Measurements from ENCODE around the gene ZMIZ1.

ZMIZ1 gene

GRCh38 chr10:79342811-79343561, 274.2 kb downstream of the ZMIZ1 start:
- no peak overlapping the region for H3K27ac ChIP-seq (ENCODE audit: low read length)
- no peaks in the 10 kb centered on the region for H3K27me3 ChIP-seq (ENCODE audit: control insufficient read depth, insufficient read depth, low read length)
- H3K9me3 ChIP-seq (ENCODE audit: control insufficient read depth, low read depth, low read length), result no peaks in the 10 kb centered on the region
- no peak overlapping the region for H3K9ac ChIP-seq (ENCODE audit: low read length)
- H3K4me1 ChIP-seq (ENCODE audit: control insufficient read depth, low read depth, low read length), result peaks cover 8% of the 10 kb centered on the region
- H3K4me3 ChIP-seq (ENCODE audit: low read length), result no peak overlapping the region
- no peaks in the 10 kb centered on the region for H3K36me3 ChIP-seq (ENCODE audit: control insufficient read depth, low read depth, low read length)

DNA sequence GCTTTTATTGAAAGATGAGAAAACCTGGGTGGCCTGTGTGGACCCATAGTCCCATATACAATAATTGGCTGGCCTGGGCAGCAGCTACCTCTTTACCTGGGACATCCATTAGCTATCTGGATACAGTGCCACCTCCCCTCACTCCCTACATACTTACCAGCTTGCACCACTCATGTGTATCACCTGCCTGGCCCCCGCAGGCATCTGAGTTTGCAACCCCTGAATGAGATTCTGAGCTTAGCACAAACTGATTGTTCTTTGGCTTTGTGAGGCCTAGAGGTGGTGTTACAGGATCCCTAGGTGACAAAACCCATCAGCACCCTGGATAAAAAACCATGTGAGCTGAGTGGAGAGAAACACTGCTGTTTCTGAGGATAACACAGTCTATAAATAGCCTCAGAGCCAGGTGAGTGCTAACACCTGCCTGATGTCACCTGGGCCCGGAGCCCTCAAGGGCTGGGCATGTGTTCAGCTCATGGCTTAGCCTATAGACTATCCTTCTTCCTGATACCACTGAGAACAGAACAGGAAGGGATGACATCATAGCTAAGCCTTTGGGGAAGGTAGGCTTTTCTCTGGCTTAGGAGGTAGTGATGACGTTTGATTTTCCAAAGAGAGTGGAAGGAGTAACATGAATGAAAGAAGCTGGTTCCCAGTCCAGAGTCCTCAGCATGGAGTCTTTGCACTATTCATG, 275.9 kb downstream of the ZMIZ1 start:
- H3K4me1 ChIP-seq (ENCODE audit: control insufficient read depth, low read depth, low read length), result peaks cover 8% of the 10 kb centered on the region
- H3K9ac ChIP-seq (ENCODE audit: low read length), result no peak overlapping the region
- no peak overlapping the region for H3K27ac ChIP-seq (ENCODE audit: low read length)
- H3K27me3 ChIP-seq (ENCODE audit: control insufficient read depth, insufficient read depth, low read length), result no peaks in the 10 kb centered on the region
- peaks cover 7% of the 10 kb centered on the region for H3K36me3 ChIP-seq (ENCODE audit: control insufficient read depth, low read depth, low read length)
- H3K9me3 ChIP-seq (ENCODE audit: control insufficient read depth, low read depth, low read length), result no peaks in the 10 kb centered on the region
- H3K4me3 ChIP-seq (ENCODE audit: low read length), result no peak overlapping the region

DNA sequence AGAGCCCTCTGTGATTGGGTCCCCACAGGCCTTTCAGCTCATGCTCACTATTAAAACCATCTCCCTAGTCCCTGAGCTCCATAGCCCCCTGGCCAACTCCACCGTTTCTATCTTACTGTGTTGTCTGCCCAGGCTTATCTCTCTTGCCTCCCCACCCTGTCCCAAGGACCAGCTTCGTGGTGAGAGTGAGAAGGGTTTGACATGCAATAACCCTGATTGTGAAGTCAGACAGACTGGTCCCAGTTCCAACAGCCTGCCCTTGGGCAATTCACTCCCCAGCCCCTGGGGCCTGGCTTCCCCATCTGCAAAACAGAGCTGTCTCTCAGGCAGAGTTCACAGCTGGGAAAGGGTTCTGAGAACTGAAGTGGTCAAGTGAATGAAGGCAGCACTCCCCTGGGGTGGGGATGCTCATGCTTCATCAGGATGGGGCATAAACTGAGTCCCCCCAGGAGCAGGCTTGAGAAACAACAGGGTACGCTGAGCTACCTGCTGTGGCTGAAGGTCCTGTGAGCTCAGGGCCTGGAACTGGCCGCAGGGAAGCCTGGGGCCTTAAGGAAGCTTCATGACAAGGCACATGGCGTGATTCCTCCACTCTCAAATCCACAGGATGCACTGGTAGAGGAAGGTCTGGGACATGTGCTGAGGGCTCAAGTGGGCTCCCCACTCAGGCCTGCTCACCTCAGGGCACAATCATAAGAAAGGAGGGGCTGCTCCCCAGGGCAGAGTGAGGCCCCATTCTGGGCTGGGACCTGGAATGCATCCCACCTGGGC, 276.7 kb downstream of the ZMIZ1 start:
- Histone ChIP-seq H3K36me3 (ENCODE audit: control insufficient read depth, low read depth, low read length) (peaks cover 15% of the 10 kb centered on the region), H3K4me1 (ENCODE audit: control insufficient read depth, low read depth, low read length) (peaks cover 8% of the 10 kb centered on the region), H3K27me3 (ENCODE audit: control insufficient read depth, insufficient read depth, low read length) (no peaks in the 10 kb centered on the region), H3K9me3 (ENCODE audit: control insufficient read depth, low read depth, low read length) (no peaks in the 10 kb centered on the region), H3K4me3 (ENCODE audit: low read length) (no peak overlapping the region), H3K27ac (ENCODE audit: low read length) (no peak overlapping the region), H3K9ac (ENCODE audit: low read length) (no peak overlapping the region)

DNA sequence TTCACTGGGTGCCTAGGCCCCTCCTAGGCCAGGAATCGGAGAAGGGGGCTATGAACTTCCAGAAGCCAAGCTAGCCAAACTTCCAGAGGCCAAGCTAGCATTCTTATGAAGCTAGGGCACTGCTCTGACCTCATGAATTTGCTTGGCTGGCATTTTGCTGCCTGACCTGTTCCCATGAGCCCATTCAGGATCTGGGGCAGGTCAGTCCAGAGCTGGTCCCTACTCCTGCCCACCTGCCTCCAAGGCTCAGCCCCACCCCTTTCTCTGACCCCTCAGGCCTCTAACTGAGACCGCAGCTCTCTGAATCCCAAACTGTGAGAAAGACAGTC, 277.2 kb downstream of the ZMIZ1 start:
- H3K27me3 ChIP-seq (ENCODE audit: control insufficient read depth, insufficient read depth, low read length), result no peaks in the 10 kb centered on the region
- H3K9ac ChIP-seq (ENCODE audit: low read length), result no peak overlapping the region
- H3K36me3 ChIP-seq (ENCODE audit: control insufficient read depth, low read depth, low read length), result peaks cover 20% of the 10 kb centered on the region
- H3K27ac ChIP-seq (ENCODE audit: low read length), result no peak overlapping the region
- no peaks in the 10 kb centered on the region for H3K9me3 ChIP-seq (ENCODE audit: control insufficient read depth, low read depth, low read length)
- no peak overlapping the region for H3K4me3 ChIP-seq (ENCODE audit: low read length)
- peaks cover 8% of the 10 kb centered on the region for H3K4me1 ChIP-seq (ENCODE audit: control insufficient read depth, low read depth, low read length)

DNA sequence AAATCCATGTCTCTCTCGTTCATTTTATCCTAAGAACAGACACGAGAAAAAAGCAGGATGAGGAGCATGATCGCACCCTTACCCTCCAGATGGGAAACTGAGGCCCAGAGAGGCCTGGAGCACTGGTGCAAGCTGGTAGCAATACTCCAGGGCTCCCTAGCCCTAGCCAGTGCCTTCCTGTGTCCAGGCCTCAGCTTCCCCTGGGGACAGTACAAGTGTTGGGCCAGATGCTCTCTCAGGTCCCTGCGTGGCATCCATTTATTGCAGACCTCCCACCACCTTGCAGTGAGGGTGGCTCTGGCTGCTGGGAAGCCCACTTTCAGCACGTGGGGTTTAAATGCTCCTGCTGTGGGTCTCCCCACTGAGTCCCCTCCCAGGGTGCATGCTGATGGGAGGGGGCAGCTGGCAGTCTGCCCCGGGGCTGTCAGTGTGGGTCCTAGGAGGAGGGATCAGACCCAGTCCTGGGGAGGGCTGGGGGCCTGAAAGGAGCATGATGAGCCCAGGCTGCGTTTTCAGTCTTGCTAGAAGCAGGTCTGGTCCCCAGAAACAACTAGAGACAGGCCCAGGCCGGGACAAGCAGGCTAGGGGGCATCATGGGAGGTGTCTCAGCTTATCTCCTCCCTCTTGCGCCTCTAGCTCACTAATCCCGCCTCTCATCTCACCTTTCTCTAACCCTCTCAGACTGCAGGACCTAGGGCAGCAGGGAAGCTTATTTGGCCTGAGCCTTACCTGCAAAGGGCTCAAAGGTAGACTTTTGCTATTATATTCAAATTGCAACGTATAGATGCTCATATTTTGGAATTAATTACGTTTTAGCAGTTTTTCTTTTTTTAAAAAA, 277.8 kb downstream of the ZMIZ1 start:
- peaks cover 8% of the 10 kb centered on the region for H3K4me1 ChIP-seq (ENCODE audit: control insufficient read depth, low read depth, low read length)
- H3K27ac ChIP-seq (ENCODE audit: low read length), result no peak overlapping the region
- no peaks in the 10 kb centered on the region for H3K27me3 ChIP-seq (ENCODE audit: control insufficient read depth, insufficient read depth, low read length)
- H3K4me3 ChIP-seq (ENCODE audit: low read length), result peak overlapping the region; percentile 68
- H3K9ac ChIP-seq (ENCODE audit: low read length), result no peak overlapping the region
- peaks cover 23% of the 10 kb centered on the region for H3K36me3 ChIP-seq (ENCODE audit: control insufficient read depth, low read depth, low read length)
- H3K9me3 ChIP-seq (ENCODE audit: control insufficient read depth, low read depth, low read length), result no peaks in the 10 kb centered on the region

DNA sequence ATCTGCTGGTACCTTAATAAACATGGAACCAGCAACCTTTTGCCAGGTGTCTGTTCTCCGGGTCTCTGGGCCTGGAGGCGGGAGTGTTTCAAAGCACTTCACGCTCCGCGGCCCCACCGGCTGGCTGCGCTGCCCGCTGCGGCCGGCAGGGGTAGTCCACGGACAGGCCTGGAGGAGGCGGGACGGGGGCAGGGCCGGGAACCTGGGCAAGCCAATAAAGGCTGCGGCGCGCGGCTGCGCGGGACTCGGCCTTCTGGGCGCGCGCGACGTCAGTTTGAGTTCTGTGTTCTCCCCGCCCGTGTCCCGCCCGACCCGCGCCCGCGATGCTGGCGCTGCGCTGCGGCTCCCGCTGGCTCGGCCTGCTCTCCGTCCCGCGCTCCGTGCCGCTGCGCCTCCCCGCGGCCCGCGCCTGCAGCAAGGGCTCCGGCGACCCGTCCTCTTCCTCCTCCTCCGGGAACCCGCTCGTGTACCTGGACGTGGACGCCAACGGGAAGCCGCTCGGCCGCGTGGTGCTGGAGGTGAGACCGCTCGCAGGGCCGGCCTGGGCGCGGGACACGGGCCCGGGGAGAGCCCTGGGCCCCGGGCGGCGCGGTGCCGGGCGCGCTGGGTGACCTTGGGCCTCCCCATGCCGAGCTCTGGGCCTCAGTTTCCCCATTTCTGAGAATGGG, 278.6 kb downstream of the ZMIZ1 start, which contains the start of gene PPIF:
PPIF (plus strand) TSS at position 244 of the 668 bp plus-strand sequence; CDS start at position 324, 80 bp downstream.
- no peaks in the 10 kb centered on the region for H3K27me3 ChIP-seq (ENCODE audit: control insufficient read depth, insufficient read depth, low read length)
- H3K4me3 ChIP-seq (ENCODE audit: low read length), result peak within 1 kb of the TSS; percentile 68
- peak within 1 kb of the TSS; percentile 81 for H3K9ac ChIP-seq (ENCODE audit: low read length)
- H3K36me3 ChIP-seq (ENCODE audit: control insufficient read depth, low read depth, low read length), result peaks cover 30% of the 10 kb centered on the region
- H3K4me1 ChIP-seq (ENCODE audit: control insufficient read depth, low read depth, low read length), result peaks cover 8% of the 10 kb centered on the region
- H3K9me3 ChIP-seq (ENCODE audit: control insufficient read depth, low read depth, low read length), result no peaks in the 10 kb centered on the region
- no peak within 1 kb of the TSS for H3K27ac ChIP-seq (ENCODE audit: low read length)

- Histone ChIP-seq H3K27me3 (ENCODE audit: control insufficient read depth, insufficient read depth, low read length) (no peaks in the 10 kb centered on the region), H3K4me3 (ENCODE audit: low read length) (peak overlapping the region; percentile 68), H3K9me3 (ENCODE audit: control insufficient read depth, low read depth, low read length) (no peaks in the 10 kb centered on the region), H3K9ac (ENCODE audit: low read length) (peak overlapping the region; percentile 81), H3K4me1 (ENCODE audit: control insufficient read depth, low read depth, low read length) (peaks cover 8% of the 10 kb centered on the region), H3K36me3 (ENCODE audit: control insufficient read depth, low read depth, low read length) (peaks cover 38% of the 10 kb centered on the region), H3K27ac (ENCODE audit: low read length) (no peak overlapping the region)
Measured at GRCh38 chr10:79347894-79348639, 279.3 kb downstream of the ZMIZ1 start.

DNA sequence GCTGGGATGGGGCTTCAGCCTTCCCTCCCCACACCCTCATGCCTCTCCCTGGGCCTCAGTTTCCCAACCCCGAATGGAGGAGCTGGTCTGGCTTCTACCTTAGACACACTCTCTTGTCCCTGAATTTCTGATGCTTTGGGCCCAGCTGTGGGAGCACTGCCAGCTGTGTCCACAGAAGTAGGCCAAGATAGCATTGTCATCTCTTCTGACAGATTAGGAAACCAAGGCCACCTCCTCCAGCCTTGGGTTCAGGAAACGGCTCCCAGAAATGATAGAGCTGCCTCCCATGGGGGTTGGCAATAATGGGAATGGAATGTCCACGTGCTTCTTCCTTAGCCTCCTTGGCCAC, 279.8 kb downstream of the ZMIZ1 start:
- Histone ChIP-seq H3K4me1 (ENCODE audit: control insufficient read depth, low read depth, low read length) (peaks cover 8% of the 10 kb centered on the region), H3K36me3 (ENCODE audit: control insufficient read depth, low read depth, low read length) (peaks cover 43% of the 10 kb centered on the region), H3K9me3 (ENCODE audit: control insufficient read depth, low read depth, low read length) (no peaks in the 10 kb centered on the region), H3K27me3 (ENCODE audit: control insufficient read depth, insufficient read depth, low read length) (no peaks in the 10 kb centered on the region), H3K4me3 (ENCODE audit: low read length) (peak overlapping the region; percentile 68), H3K9ac (ENCODE audit: low read length) (no peak overlapping the region), H3K27ac (ENCODE audit: low read length) (no peak overlapping the region)

- Histone ChIP-seq H3K9me3 (ENCODE audit: control insufficient read depth, low read depth, low read length) (no peaks in the 10 kb centered on the region), H3K27me3 (ENCODE audit: control insufficient read depth, insufficient read depth, low read length) (no peaks in the 10 kb centered on the region), H3K36me3 (ENCODE audit: control insufficient read depth, low read depth, low read length) (peaks cover 48% of the 10 kb centered on the region), H3K9ac (ENCODE audit: low read length) (no peak overlapping the region), H3K4me3 (ENCODE audit: low read length) (no peak overlapping the region), H3K27ac (ENCODE audit: low read length) (no peak overlapping the region), H3K4me1 (ENCODE audit: control insufficient read depth, low read depth, low read length) (peaks cover 8% of the 10 kb centered on the region)
Measured at GRCh38 chr10:79349072-79349491, 280.3 kb downstream of the ZMIZ1 start.

DNA sequence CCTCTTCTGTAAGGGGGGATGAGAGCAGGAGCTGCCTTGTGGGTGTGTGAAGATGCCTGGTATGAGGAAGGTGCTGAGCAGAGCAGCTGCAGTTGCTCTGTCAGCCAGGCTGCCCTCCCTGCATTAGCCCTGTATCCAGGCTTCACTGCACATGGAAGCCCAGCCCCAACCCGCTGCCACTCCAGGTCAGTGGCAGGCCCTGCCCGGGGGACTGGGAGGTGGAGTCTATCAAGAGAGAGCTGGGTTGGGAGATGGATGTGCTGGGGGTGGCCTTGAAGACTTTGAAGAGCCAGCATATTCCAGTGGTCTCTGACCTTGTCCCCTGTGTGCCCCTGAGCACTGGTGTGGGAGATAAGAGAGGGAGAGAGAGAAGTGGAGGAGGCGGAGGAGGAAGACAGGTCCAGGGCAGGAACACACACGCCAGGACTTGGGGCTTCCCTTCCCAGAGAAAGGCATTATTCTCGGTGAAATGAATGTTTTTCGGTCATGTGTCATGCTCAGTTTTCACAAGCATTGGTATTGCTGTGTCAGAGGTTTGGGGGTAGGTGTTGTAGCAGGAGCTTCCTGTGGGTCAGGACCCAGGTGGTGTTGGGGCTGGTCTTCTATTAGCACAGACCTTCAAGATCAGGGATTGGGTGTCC, 281.1 kb downstream of the ZMIZ1 start:
- Histone ChIP-seq H3K36me3 (ENCODE audit: control insufficient read depth, low read depth, low read length) (peaks cover 56% of the 10 kb centered on the region), H3K4me1 (ENCODE audit: control insufficient read depth, low read depth, low read length) (peaks cover 8% of the 10 kb centered on the region), H3K4me3 (ENCODE audit: low read length) (no peak overlapping the region)

More for the DNA sequence above, 281.1 kb downstream of the ZMIZ1 start:
- Histone ChIP-seq H3K27me3 (ENCODE audit: control insufficient read depth, insufficient read depth, low read length) (no peaks in the 10 kb centered on the region), H3K9me3 (ENCODE audit: control insufficient read depth, low read depth, low read length) (no peaks in the 10 kb centered on the region), H3K27ac (ENCODE audit: low read length) (no peak overlapping the region), H3K9ac (ENCODE audit: low read length) (no peak overlapping the region)
